Sigmoid colon (tissue), 7 donors: Measurements from ENCODE around the gene OTUD4. TPM values are rescaled to one million over a fixed set of nuclear protein-coding genes. Genes with fewer than 3 reads are reported as not detected.

Experiments
- DNase-seq: peaks from one replicate; pipeline ENCODE4 v3.0.0-alpha.2; 2019
- H3K27ac ChIP-seq, 4 donors: fragments of 200-600 bp; sonication (generic); one replicate each; pipeline ENCODE4 v1.5.1; 2016 to 2019; ENCODE audit warnings: mild to moderate bottlenecking in 1 of 4
- H3K27me3 ChIP-seq, 3 donors: fragments of 200-600 bp; sonication (generic); one replicate each; pipeline ENCODE4 v1.5.1; 2019; ENCODE audit warnings: mild to moderate bottlenecking in 1 of 3
- H3K36me3 ChIP-seq, 4 donors: fragments of 200-600 bp; sonication (generic); one replicate each; pipeline ENCODE4 v1.5.1; 2016 to 2019
- H3K4me1 ChIP-seq, 4 donors: fragments of 200-600 bp; sonication (generic); one replicate each; pipeline ENCODE4 v1.5.1; 2017 to 2019
- H3K4me3 ChIP-seq, 4 donors: fragments of 200-600 bp; sonication (generic); one replicate each; pipeline ENCODE4 v1.5.1; 2017 to 2019; ENCODE audit warnings: mild to moderate bottlenecking in 2 of 4, moderate library complexity in 1 of 4
- H3K9me3 ChIP-seq, 4 donors: fragments of 200-600 bp in 3 of 4; sonication (generic) in 3 of 4; one replicate each; pipeline versions ENCODE4 v1.5.1 to v1.6.1; 2013 to 2019
- EP300 ChIP-seq, 4 donors: sonication (generic); formaldehyde crosslinking; IDR thresholded peaks; one replicate each; pipeline ENCODE4 v1.6.1; 2017; ENCODE audit warnings: antibody characterized with exemption in 4 of 4
- POLR2A ChIP-seq, 2 donors: fragments of 450-650 bp; IDR thresholded peaks; one replicate each; pipeline ENCODE4 v1.6.1; 2016; ENCODE audit warnings: antibody characterized with exemption in 2 of 2, mild to moderate bottlenecking in 2 of 2, moderate library complexity in 2 of 2
- POLR2AphosphoS5 ChIP-seq, 4 donors: sonication (generic); formaldehyde crosslinking; IDR thresholded peaks; one replicate each; pipeline ENCODE4 v1.6.1; 2017; ENCODE audit warnings: antibody characterized with exemption in 4 of 4
- WGBS, 2 donors: extraction: QIAGEN DNeasy Blood & Tissue Kit; methylation state at CpG; one replicate each; pipeline ENCODE4 v1.1.7; 2013; 5-methylcytosine and 5-hydroxymethylcytosine counted together
- intact Hi-C: fragments of 100-400 bp; cut with DNase I; formaldehyde crosslinking; loops from one replicate; pipeline ENCODE4 v1.15.1; 2023
- polyA plus RNA-seq, 3 donors: library from polyadenylated mRNA; stranded (reverse); fragments of 200-250 nt; gene quantifications; one replicate each; pipeline ENCODE4 v1.2.3, GENCODE V29; 2013
- total RNA-seq, 4 donors: library from RNA; depleted of rRNA; stranded (reverse); fragments of >200 nt; gene quantifications; one replicate each; pipeline ENCODE4 v1.1.0, GENCODE V29; 2016
- TF ChIP-seq, protein P1 (sequence below), 4 experiments: fragments of 450-650 bp in 3 of 4; fragments of 200-600 bp in 1 of 4; IDR thresholded peaks; one replicate each; pipeline ENCODE4 v1.5.1; 2016 to 2019; ENCODE audit warnings: antibody characterized with exemption in 4 of 4, mild to moderate bottlenecking in 3 of 4, moderate library complexity in 2 of 4
- donor health status: healthy with polysubstance abuse.
- donor health status: Bipolar disorder and iron deficiency.
- donor health status: healthy.

Gene OTUD4
- total and polyA plus RNA-seq, 7 donors, result 7.2 to 31.7 (median 27.7) TPM

GRCh38 chr4:145167887-145168286 lies 12.5 kb downstream of the OTUD4 start:
- no peak for DNase-seq
- Histone ChIP-seq H3K27ac (no peak overlapping the region), H3K4me1 (peaks cover 0 to 12% (median 5%) of the 10 kb centered on the region in 4 donors), H3K27me3 (no peaks in the 10 kb centered on the region), H3K4me3 (no peak overlapping the region), H3K9me3 (no peaks in the 10 kb centered on the region), H3K36me3 (peaks cover 0 to 38% (median 12%) of the 10 kb centered on the region in 4 donors)
- intact Hi-C loops, result no loop called here
- TF ChIP-seq POLR2AphosphoS5 (IDR thresholded peaks at IDR 0.05) (no peak), EP300 (IDR thresholded peaks at IDR 0.05) (no peak), POLR2A (IDR thresholded peaks at IDR 0.05) (no peak)
- TF ChIP-seq, protein P1, sequence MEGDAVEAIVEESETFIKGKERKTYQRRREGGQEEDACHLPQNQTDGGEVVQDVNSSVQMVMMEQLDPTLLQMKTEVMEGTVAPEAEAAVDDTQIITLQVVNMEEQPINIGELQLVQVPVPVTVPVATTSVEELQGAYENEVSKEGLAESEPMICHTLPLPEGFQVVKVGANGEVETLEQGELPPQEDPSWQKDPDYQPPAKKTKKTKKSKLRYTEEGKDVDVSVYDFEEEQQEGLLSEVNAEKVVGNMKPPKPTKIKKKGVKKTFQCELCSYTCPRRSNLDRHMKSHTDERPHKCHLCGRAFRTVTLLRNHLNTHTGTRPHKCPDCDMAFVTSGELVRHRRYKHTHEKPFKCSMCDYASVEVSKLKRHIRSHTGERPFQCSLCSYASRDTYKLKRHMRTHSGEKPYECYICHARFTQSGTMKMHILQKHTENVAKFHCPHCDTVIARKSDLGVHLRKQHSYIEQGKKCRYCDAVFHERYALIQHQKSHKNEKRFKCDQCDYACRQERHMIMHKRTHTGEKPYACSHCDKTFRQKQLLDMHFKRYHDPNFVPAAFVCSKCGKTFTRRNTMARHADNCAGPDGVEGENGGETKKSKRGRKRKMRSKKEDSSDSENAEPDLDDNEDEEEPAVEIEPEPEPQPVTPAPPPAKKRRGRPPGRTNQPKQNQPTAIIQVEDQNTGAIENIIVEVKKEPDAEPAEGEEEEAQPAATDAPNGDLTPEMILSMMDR (IDR thresholded peaks at IDR 0.05), result no peak
- WGBS, 2 donors, result 93 to 94% methylated on average over 2 of the region's 2 CpGs

GRCh38 chr4:145161549-145161948 lies 18.8 kb downstream of the OTUD4 start:
- Histone ChIP-seq H3K9me3 (no peaks in the 10 kb centered on the region), H3K4me3 (no peak overlapping the region), H3K4me1 (peaks cover 0 to 4% (median 0%) of the 10 kb centered on the region in 4 donors), H3K27ac (no peak overlapping the region), H3K36me3 (peaks cover 0 to 56% (median 21%) of the 10 kb centered on the region in 4 donors), H3K27me3 (no peaks in the 10 kb centered on the region)
- intact Hi-C loops, result no loop called here
- WGBS, 2 donors, result 27 to 43% methylated on average over 2 of the region's 2 CpGs
- no peak for DNase-seq
- TF ChIP-seq, protein P1 (IDR thresholded peaks at IDR 0.05), result no peak
- TF ChIP-seq EP300 (IDR thresholded peaks at IDR 0.05), result no peak
- TF ChIP-seq POLR2AphosphoS5 (IDR thresholded peaks at IDR 0.05), result no peak
- TF ChIP-seq POLR2A (IDR thresholded peaks at IDR 0.05), result no peak

DNA sequence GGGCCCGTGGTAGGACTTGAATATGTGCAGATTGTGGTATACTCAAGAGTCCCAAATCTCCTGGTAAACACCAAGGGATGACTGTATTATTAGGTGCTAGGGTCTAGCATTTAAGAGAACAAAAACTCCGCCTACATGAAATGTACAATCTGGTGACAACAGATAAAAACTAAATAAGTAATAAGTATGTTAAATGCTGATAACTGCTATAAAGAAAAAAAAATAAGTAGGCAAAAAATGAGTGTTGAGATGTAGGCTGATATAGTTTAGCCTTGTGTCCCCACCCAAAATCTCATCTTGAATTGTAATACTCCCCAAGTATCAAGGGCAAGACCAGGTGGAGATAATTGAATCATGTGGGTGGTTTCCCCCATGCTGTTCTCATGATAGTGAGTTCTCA lies 23.4 kb downstream of the OTUD4 start:
- intact Hi-C loops, result no loop called here
- peaks cover 0 to 10% (median 0%) of the 10 kb centered on the region in 4 donors for H3K4me1 ChIP-seq
- no peak for DNase-seq

DNA sequence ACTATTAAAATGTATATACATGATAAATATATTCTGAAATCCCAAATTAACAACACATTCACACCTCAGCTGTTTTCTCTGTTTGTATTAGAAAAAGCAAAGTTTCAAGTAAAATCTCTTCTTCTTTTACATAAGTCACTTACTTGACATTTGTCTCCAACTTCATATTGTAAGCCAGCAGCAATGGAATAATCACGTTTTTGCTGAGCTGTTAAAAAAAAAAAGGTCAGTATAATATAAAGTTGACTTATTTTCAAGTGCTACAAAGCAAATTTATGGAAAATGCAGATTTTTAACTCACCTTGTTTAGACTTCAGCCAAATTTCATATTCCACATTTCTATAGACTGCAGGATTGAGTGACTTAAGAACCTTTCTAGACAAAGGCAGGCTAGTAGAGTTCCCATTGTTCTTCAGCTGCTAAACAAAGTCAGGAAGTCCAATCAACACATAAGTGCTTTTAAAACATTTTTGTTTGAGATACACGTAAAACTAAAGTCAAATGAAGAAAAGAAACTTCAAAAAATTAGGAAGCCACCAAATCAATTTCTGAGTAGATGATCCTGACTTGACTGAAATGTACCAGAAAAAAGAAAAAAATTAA lies 25.0 kb downstream of the OTUD4 start:
- peaks cover 0 to 10% (median 0%) of the 10 kb centered on the region in 4 donors for H3K4me1 ChIP-seq
- TF ChIP-seq POLR2AphosphoS5 (IDR thresholded peaks at IDR 0.05) (no peak), EP300 (IDR thresholded peaks at IDR 0.05) (no peak), POLR2A (IDR thresholded peaks at IDR 0.05) (no peak)
- TF ChIP-seq, protein P1 (IDR thresholded peaks at IDR 0.05), result no peak
- intact Hi-C loops, result no loop called here
- 79 to 80% methylated on average over 2 of the region's 2 CpGs for WGBS, 2 donors
- H3K27ac ChIP-seq, result no peak overlapping the region
- H3K27me3 ChIP-seq, result no peaks in the 10 kb centered on the region
- H3K4me3 ChIP-seq, result no peak overlapping the region
- H3K36me3 ChIP-seq, result peaks cover 0 to 62% (median 11%) of the 10 kb centered on the region in 4 donors
- no peak for DNase-seq
- H3K9me3 ChIP-seq, result no peaks in the 10 kb centered on the region

More for the DNA sequence above, 23.4 kb downstream of the OTUD4 start:
- TF ChIP-seq, protein P1 (IDR thresholded peaks at IDR 0.05), result no peak
- TF ChIP-seq POLR2AphosphoS5 (IDR thresholded peaks at IDR 0.05) (no peak), POLR2A (IDR thresholded peaks at IDR 0.05) (no peak), EP300 (IDR thresholded peaks at IDR 0.05) (no peak)
- H3K4me3 ChIP-seq, result no peak overlapping the region
- 92 to 97% methylated on average over 2 of the region's 2 CpGs for WGBS, 2 donors
- H3K27ac ChIP-seq, result no peak overlapping the region
- no peaks in the 10 kb centered on the region for H3K27me3 ChIP-seq
- no peaks in the 10 kb centered on the region for H3K9me3 ChIP-seq
- peaks cover 0 to 62% (median 14%) of the 10 kb centered on the region in 4 donors for H3K36me3 ChIP-seq
